Left cardiac atrium (tissue), 4 donors: ENCODE results near the gene MET. TPM values are rescaled to one million over a fixed set of nuclear protein-coding genes. Genes with fewer than 3 reads are reported as not detected.
"Not testable (repeated sequence)": the region's sequence is repeated elsewhere in the genome, so short reads cannot be mapped to it uniquely, and the experiment has no call there.

ENCODE experiments used
- ATAC-seq, 2 donors: fragments of 200-7000 bp; cut with Tn5 transposase; one replicate each; pipeline ENCODE4 v1.9.1; 2020; ENCODE audit warnings: mild to moderate bottlenecking in 2 of 2, moderate library complexity in 2 of 2
- DNase-seq: peaks from one replicate; pipeline ENCODE4 v3.0.0-alpha.2; 2020
- intact Hi-C, 2 donors: fragments of 100-400 bp; cut with DNase I; formaldehyde crosslinking; loops; one replicate each; pipeline versions ENCODE4 v1.14.1 to v1.15.1; 2022 to 2023
- total RNA-seq, 2 donors: library from RNA; stranded (reverse); fragmentation: NEBNext Ultra II Directional; extraction: Animal tissue kit (Norgen Biotek cat#: 25700); gene quantifications; one replicate each; pipeline ENCODE4 v1.2.1, GENCODE V29; 2021
- donor health status: DM: no; HTN: yes; CAD: no.
- donor health status: DM: no; HTN: yes; CAD: no; lungs with severe emphysema.
- donor health status: DM: yes; HTN: yes; CAD: no.
- donor health status: Dilated cardiomyopathy.

MET gene
- total RNA-seq, 2 donors from 2014 or later = 15.7 to 16.7 TPM

GRCh38 chr7:116810267-116811116, 138.5 kb downstream of the MET start:
- no peak for DNase-seq
- ATAC-seq = peak in 1 of 2 donors; percentile 55
- intact Hi-C loops = loop anchor here in 1 of 2 donors (10.0 kb wide), 1 partner anchor 636 kb away; no protein-coding TSS in a partner anchor

GRCh38 chr7:116811768-116812167, 139.8 kb downstream of the MET start:
- ATAC-seq = no peak
- DNase-seq = no peak
- intact Hi-C loops = loop anchor here in 1 of 2 donors (10.0 kb wide), 1 partner anchor 637 kb away; no protein-coding TSS in a partner anchor

- intact Hi-C loops = loop anchor here in 1 of 2 donors (10.0 kb wide), 1 partner anchor 638 kb away; no protein-coding TSS in a partner anchor
- ATAC-seq (no peak), DNase-seq (no peak)
Observed at GRCh38 chr7:116812860-116813259, 140.9 kb downstream of the MET start.

GRCh38 chr7:116813371-116813770, 141.4 kb downstream of the MET start:
- not testable (repeated sequence) for DNase-seq, ATAC-seq
- intact Hi-C loops = loop anchor here in 1 of 2 donors (10.0 kb wide), 1 partner anchor 639 kb away; no protein-coding TSS in a partner anchor

- ATAC-seq (no peak), DNase-seq (no peak)
- intact Hi-C loops = loop anchor here in 1 of 2 donors (10.0 kb wide), 1 partner anchor 640 kb away; no protein-coding TSS in a partner anchor
Observed at GRCh38 chr7:116815041-116815440, 143.0 kb downstream of the MET start.

- DNase-seq (no peak), ATAC-seq (no peak)
- intact Hi-C loops = no loop called here
Observed at GRCh38 chr7:116820149-116820548, 148.2 kb downstream of the MET start.

GRCh38 chr7:116821647-116822046, 149.7 kb downstream of the MET start:
- ATAC-seq, intact Hi-C loops, DNase-seq: not testable (repeated sequence)

- ATAC-seq (no peak), DNase-seq (no peak)
- intact Hi-C loops = no loop called here
Observed at GRCh38 chr7:116824449-116824848, 152.5 kb downstream of the MET start.

GRCh38 chr7:116828281-116828680, 156.3 kb downstream of the MET start:
- intact Hi-C loops = no loop called here
- DNase-seq (no peak), ATAC-seq (no peak)

- ATAC-seq (no peak), DNase-seq (no peak)
- intact Hi-C loops = no loop called here
Observed at GRCh38 chr7:116829041-116829440, 157.0 kb downstream of the MET start.

- intact Hi-C loops = no loop called here
- no peak for ATAC-seq
Observed at GRCh38 chr7:116829493-116829892, 157.5 kb downstream of the MET start.

GRCh38 chr7:116832692-116833091, 160.7 kb downstream of the MET start:
- intact Hi-C loops = no loop called here
- ATAC-seq (no peak), DNase-seq (no peak)

More at GRCh38 chr7:116829493-116829892, 157.5 kb downstream of the MET start:
- DNase-seq = no peak

- ATAC-seq (peak in 1 of 2 donors; percentile 69), DNase-seq (no peak)
- intact Hi-C loops = no loop called here
Observed at GRCh38 chr7:116834815-116835504, 163.0 kb downstream of the MET start.

GRCh38 chr7:116836048-116836447, 164.1 kb downstream of the MET start:
- DNase-seq (no peak), ATAC-seq (peak; percentile 15 to 71)
- intact Hi-C loops = no loop called here

GRCh38 chr7:116836911-116837310, 164.9 kb downstream of the MET start:
- intact Hi-C loops = no loop called here
- ATAC-seq (no peak), DNase-seq (no peak)

- DNase-seq (no peak), ATAC-seq (no peak)
- intact Hi-C loops = no loop called here
Observed at GRCh38 chr7:116837586-116837985, 165.6 kb downstream of the MET start.

GRCh38 chr7:116840256-116840655, 168.3 kb downstream of the MET start:
- DNase-seq (no peak), ATAC-seq (no peak)

GRCh38 chr7:116842371-116842770, 170.4 kb downstream of the MET start:
- no peak for ATAC-seq
- intact Hi-C loops = no loop called here
- no peak for DNase-seq

More at GRCh38 chr7:116840256-116840655, 168.3 kb downstream of the MET start:
- intact Hi-C loops = no loop called here

GRCh38 chr7:116843378-116843777, 171.4 kb downstream of the MET start:
- intact Hi-C loops = no loop called here
- DNase-seq = no peak
- ATAC-seq = peak; percentile 15 to 78
